ENCODE measurements around the gene PUS3. TPM values are rescaled to one million over a fixed set of nuclear protein-coding genes. Genes with fewer than 3 reads are reported as not detected.

Gene PUS3
- total RNA-seq, 4 donors from 2014 or later = 0.60 to 8.7 (median 4.1) TPM

GRCh38 chr11:125941619-125942611, 38.9 kb upstream of the PUS3 start:
- Histone ChIP-seq H3K4me3 (no peak overlapping the region), H3K9me3 (no peaks in the 10 kb centered on the region), H3K4me1 (no peaks in the 10 kb centered on the region), H3K36me3 (no peaks in the 10 kb centered on the region), H3K27ac (no peak overlapping the region), H3K27me3 (no peaks in the 10 kb centered on the region)
- in situ Hi-C loops (cut with MboI; ENCODE audit: low pct_ligation_motif_present in 1 of 4, low pct_unique_long_range_greater_than_20kb in 1 of 4, low sequenced_read_pairs in 3 of 4) = no loop called here
- intact Hi-C loops (cut with DNase I; ENCODE audit: low total_unique reads) = no loop called here
- WGBS, 2 donors (ENCODE audit: low coverage in 1 of 2) = 31 to 42% methylated on average over 2 to 20 of the region's 20 CpGs
- TF ChIP-seq POLR2AphosphoS5 (IDR thresholded peaks at IDR 0.05) = no peak
- peak; percentile 37 to 67 (median 58) for TF ChIP-seq CTCF (IDR thresholded peaks at IDR 0.05)
- DNase-seq = peak; percentile 69

GRCh38 chr11:125941267-125941618, 38.2 kb upstream of the PUS3 start:
- in situ Hi-C loops (cut with MboI; ENCODE audit: low pct_ligation_motif_present in 1 of 4, low pct_unique_long_range_greater_than_20kb in 1 of 4, low sequenced_read_pairs in 3 of 4) = no loop called here
- intact Hi-C loops (cut with DNase I; ENCODE audit: low total_unique reads) = no loop called here
- no peak for DNase-seq

GRCh38 chr11:125940145-125940544, 37.1 kb upstream of the PUS3 start:
- no peak for DNase-seq
- Histone ChIP-seq H3K4me3 (no peak overlapping the region), H3K36me3 (no peaks in the 10 kb centered on the region), H3K27ac (no peak overlapping the region), H3K27me3 (no peaks in the 10 kb centered on the region), H3K9me3 (no peaks in the 10 kb centered on the region), H3K4me1 (no peaks in the 10 kb centered on the region)
- in situ Hi-C loops (cut with MboI; ENCODE audit: low pct_ligation_motif_present in 1 of 4, low pct_unique_long_range_greater_than_20kb in 1 of 4, low sequenced_read_pairs in 3 of 4) (no loop called here), intact Hi-C loops (cut with DNase I; ENCODE audit: low total_unique reads) (no loop called here)
- 84 to 95% methylated on average over 4 of the region's 4 CpGs for WGBS, 2 donors (ENCODE audit: low coverage in 1 of 2)
- no peak for TF ChIP-seq CTCF (IDR thresholded peaks at IDR 0.05)
- TF ChIP-seq POLR2AphosphoS5 (IDR thresholded peaks at IDR 0.05) = no peak
- TF ChIP-seq POLR2A (IDR thresholded peaks at IDR 0.05) = no peak
- no peak for TF ChIP-seq EP300 (IDR thresholded peaks at IDR 0.05; ENCODE audit: low read depth)

More at GRCh38 chr11:125941267-125941618, 38.2 kb upstream of the PUS3 start:
- H3K9me3 ChIP-seq = no peaks in the 10 kb centered on the region
- no peaks in the 10 kb centered on the region for H3K27me3 ChIP-seq
- H3K36me3 ChIP-seq = no peaks in the 10 kb centered on the region
- WGBS, 2 donors (ENCODE audit: low coverage in 1 of 2) = 72 to 80% methylated on average over 1 to 4 of the region's 4 CpGs
- TF ChIP-seq POLR2A (IDR thresholded peaks at IDR 0.05) = no peak
- no peak for TF ChIP-seq POLR2AphosphoS5 (IDR thresholded peaks at IDR 0.05)
- TF ChIP-seq CTCF (IDR thresholded peaks at IDR 0.05) = no peak
- TF ChIP-seq EP300 (IDR thresholded peaks at IDR 0.05; ENCODE audit: low read depth) = no peak
- H3K4me1 ChIP-seq = no peaks in the 10 kb centered on the region
- H3K4me3 ChIP-seq = no peak overlapping the region
- H3K27ac ChIP-seq = no peak overlapping the region

- intact Hi-C loops (cut with DNase I; ENCODE audit: low total_unique reads) (no loop called here), in situ Hi-C loops (cut with MboI; ENCODE audit: low pct_ligation_motif_present in 1 of 4, low pct_unique_long_range_greater_than_20kb in 1 of 4, low sequenced_read_pairs in 3 of 4) (no loop called here)
- Histone ChIP-seq H3K4me3 (no peak overlapping the region), H3K27me3 (no peaks in the 10 kb centered on the region), H3K4me1 (no peaks in the 10 kb centered on the region), H3K36me3 (no peaks in the 10 kb centered on the region), H3K27ac (no peak overlapping the region), H3K9me3 (no peaks in the 10 kb centered on the region)
- no peak for DNase-seq
- WGBS, 2 donors (ENCODE audit: low coverage in 1 of 2) = 62 to 80% methylated on average over 1 to 4 of the region's 4 CpGs
- TF ChIP-seq POLR2AphosphoS5 (IDR thresholded peaks at IDR 0.05) = no peak
- TF ChIP-seq CTCF (IDR thresholded peaks at IDR 0.05) = no peak
- TF ChIP-seq POLR2A (IDR thresholded peaks at IDR 0.05) = no peak
- TF ChIP-seq EP300 (IDR thresholded peaks at IDR 0.05; ENCODE audit: low read depth) = no peak
These were observed 36.1 kb upstream of the PUS3 start for GRCh38 chr11:125939081-125939521.

Measured in transverse colon (tissue), 4 donors.